Spleen (tissue), 11 donors: ENCODE measurements around the gene NUTF2. TPM values are rescaled to one million over a fixed set of nuclear protein-coding genes. Genes with fewer than 3 reads are reported as not detected.
A peak's percentile ranks its signal among the peaks of the same experiment; 100 is the strongest.

Experiments used
- DNase-seq: peaks from one replicate; pipeline ENCODE4 v3.0.0-alpha.2; 2020
- H3K27ac ChIP-seq, 8 donors: fragments of 200-600 bp; sonication (generic) in 7 of 8; 1 replicate in 4 of 8; 2 replicates in 4 of 8; pipeline versions ENCODE4 v1.5.0 to v1.8.0; 2016 to 2021; ENCODE audit warnings: inconsistent platforms in 4 of 8, mild to moderate bottlenecking in 4 of 8, moderate library complexity in 1 of 8
- H3K27me3 ChIP-seq, 7 donors: fragments of 200-600 bp; sonication (generic) in 6 of 7; replicated peaks in 1 of 7; 1 replicate in 4 of 7; 2 replicates in 3 of 7; pipeline versions ENCODE4 v1.5.0 to v1.8.0; 2016 to 2021; ENCODE audit warnings: inconsistent platforms in 3 of 7, mild to moderate bottlenecking in 1 of 7
- H3K36me3 ChIP-seq, 6 donors: fragments of 200-600 bp; sonication (generic) in 5 of 6; 1 replicate in 4 of 6; 2 replicates in 2 of 6; pipeline versions ENCODE4 v1.5.0 to v1.8.0; 2016 to 2021; ENCODE audit warnings: inconsistent platforms in 2 of 6
- H3K4me1 ChIP-seq, 6 donors: fragments of 200-600 bp; sonication (generic) in 5 of 6; 1 replicate in 3 of 6; 2 replicates in 3 of 6; pipeline versions ENCODE4 v1.5.0 to v1.8.0; 2016 to 2021; ENCODE audit warnings: inconsistent platforms in 3 of 6
- H3K4me3 ChIP-seq, 8 donors: fragments of 200-600 bp; sonication (generic) in 7 of 8; 1 replicate in 4 of 8; 2 replicates in 4 of 8; pipeline versions ENCODE4 v1.5.0 to v1.8.0; 2016 to 2021; ENCODE audit warnings: inconsistent platforms in 4 of 8, mild to moderate bottlenecking in 4 of 8, moderate library complexity in 2 of 8
- H3K9me3 ChIP-seq, 8 donors: fragments of 200-600 bp; sonication (generic) in 7 of 8; 1 replicate in 4 of 8; 2 replicates in 4 of 8; pipeline versions ENCODE4 v1.5.0 to v1.8.0; 2016 to 2021; ENCODE audit warnings: inconsistent platforms in 4 of 8
- POLR2A ChIP-seq, 3 donors: fragments of 450-650 bp; IDR thresholded peaks; one replicate each; pipeline ENCODE4 v1.5.1; 2017; ENCODE audit warnings: antibody characterized with exemption in 3 of 3, mild to moderate bottlenecking in 1 of 3
- POLR2AphosphoS5 ChIP-seq, 3 donors: sonication (generic); formaldehyde crosslinking; IDR thresholded peaks; one replicate each; pipeline ENCODE4 v1.5.1; 2017; ENCODE audit warnings: antibody characterized with exemption in 3 of 3
- WGBS, 5 donors: extraction: QIAGEN DNeasy Blood & Tissue Kit in 3 of 5; methylation state at CpG; one replicate each; pipeline versions ENCODE4 v1.1.5 to v1.1.7; 2013 to 2018; 5-methylcytosine and 5-hydroxymethylcytosine counted together
- intact Hi-C: fragments of 100-400 bp; cut with DNase I; formaldehyde crosslinking; loops from one replicate; pipeline ENCODE4 v1.15.0; 2023; ENCODE audit warnings: low total_unique reads
- polyA plus RNA-seq, 3 donors: library from polyadenylated mRNA; stranded (reverse); fragments of 200-250 nt; gene quantifications; one replicate each; pipeline ENCODE4 v1.2.1, GENCODE V29; 2013
- total RNA-seq, 7 donors: library from RNA; depleted of rRNA in 3 of 7; stranded (reverse); fragments of >200 nt in 3 of 7; fragmentation: NEBNext Ultra II Directional in 4 of 7; extraction: Animal tissue kit (Norgen Biotek cat#: 25700) in 4 of 7; gene quantifications; one replicate each; pipeline versions ENCODE4 v1.1.0 to v1.2.1, GENCODE V29; 2016 to 2021
- TF ChIP-seq, protein P1 (sequence below), 11 experiments: fragments of 200-600 bp in 7 of 11; fragments of 450-650 bp in 4 of 11; sonication (generic) in 4 of 11; IDR thresholded peaks in 8 of 11; conservative IDR thresholded peaks in 3 of 11; 1 replicate in 7 of 11; 2 replicates in 4 of 11; pipeline versions ENCODE4 v1.4.0 to v1.8.0; 2016 to 2021; ENCODE audit warnings: antibody characterized with exemption in 11 of 11, inconsistent platforms in 4 of 11, mild to moderate bottlenecking in 1 of 11
- donor health status: healthy with polysubstance abuse.
- donor health status: DM: no; HTN: no; CAD: no; lungs with moderate emphysema.
- donor health status: DM: no; HTN: no; CAD: no.
- donor health status: Bipolar disorder and iron deficiency.
- donor health status: healthy.
- donor health status: DM: no; HTN: no; CAD: no.
- donor health status: DM: yes; HTN: yes; CAD: no.

The NUTF2 gene
- total and polyA plus RNA-seq, 10 donors = 38.8 to 116 (median 52.6) TPM

DNA sequence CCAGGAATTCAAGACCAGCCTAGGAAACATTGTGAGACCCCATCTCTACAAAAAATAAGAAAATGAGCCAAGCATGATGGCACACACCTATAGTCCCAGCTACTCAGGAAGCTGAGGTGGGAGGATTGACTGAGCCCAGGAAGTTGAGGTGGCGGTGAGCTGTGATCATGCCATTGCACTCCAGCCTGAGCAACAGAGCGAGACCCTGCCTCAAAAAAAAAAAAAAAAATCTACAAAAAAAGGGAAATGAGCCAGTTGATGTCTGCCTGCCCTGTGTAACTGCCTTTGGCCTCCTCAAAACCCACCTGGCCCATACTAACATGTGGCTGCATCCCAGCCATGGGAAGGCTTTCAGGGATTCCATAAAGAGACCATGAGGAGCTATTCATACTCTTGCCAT lies 44.9 kb upstream of the NUTF2 start:
- peaks cover 0 to 78% (median 14%) of the 10 kb centered on the region in 6 donors for H3K36me3 ChIP-seq
- no peaks in the 10 kb centered on the region for H3K27me3 ChIP-seq
- TF ChIP-seq, protein P1, sequence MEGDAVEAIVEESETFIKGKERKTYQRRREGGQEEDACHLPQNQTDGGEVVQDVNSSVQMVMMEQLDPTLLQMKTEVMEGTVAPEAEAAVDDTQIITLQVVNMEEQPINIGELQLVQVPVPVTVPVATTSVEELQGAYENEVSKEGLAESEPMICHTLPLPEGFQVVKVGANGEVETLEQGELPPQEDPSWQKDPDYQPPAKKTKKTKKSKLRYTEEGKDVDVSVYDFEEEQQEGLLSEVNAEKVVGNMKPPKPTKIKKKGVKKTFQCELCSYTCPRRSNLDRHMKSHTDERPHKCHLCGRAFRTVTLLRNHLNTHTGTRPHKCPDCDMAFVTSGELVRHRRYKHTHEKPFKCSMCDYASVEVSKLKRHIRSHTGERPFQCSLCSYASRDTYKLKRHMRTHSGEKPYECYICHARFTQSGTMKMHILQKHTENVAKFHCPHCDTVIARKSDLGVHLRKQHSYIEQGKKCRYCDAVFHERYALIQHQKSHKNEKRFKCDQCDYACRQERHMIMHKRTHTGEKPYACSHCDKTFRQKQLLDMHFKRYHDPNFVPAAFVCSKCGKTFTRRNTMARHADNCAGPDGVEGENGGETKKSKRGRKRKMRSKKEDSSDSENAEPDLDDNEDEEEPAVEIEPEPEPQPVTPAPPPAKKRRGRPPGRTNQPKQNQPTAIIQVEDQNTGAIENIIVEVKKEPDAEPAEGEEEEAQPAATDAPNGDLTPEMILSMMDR (IDR thresholded peaks at IDR 0.05 in 8 of 11, conservative IDR thresholded peaks at IDR 0.05 in 3 of 11) = no peak
- peak in 2 of 3 donors; percentile 44 to 62 for TF ChIP-seq POLR2AphosphoS5 (IDR thresholded peaks at IDR 0.05)
- no peak for TF ChIP-seq POLR2A (IDR thresholded peaks at IDR 0.05)
- 31 to 71% (median 57%) methylated on average over 2 of the region's 2 CpGs for WGBS, 5 donors
- peak; percentile 80 for DNase-seq
- intact Hi-C loops = loop anchor here (10.0 kb wide), 2 partner anchors 47 to 277 kb away; partner anchors contain the start of gene RIPOR1
- no peaks in the 10 kb centered on the region for H3K9me3 ChIP-seq
- H3K4me1 ChIP-seq = peaks cover 38 to 88% (median 61%) of the 10 kb centered on the region in 6 donors
- peak overlapping the region in 4 of 8 donors; percentile 12 to 63 (median 25) for H3K27ac ChIP-seq
- H3K4me3 ChIP-seq = peak overlapping the region in 1 of 8 donors; percentile 22

DNA sequence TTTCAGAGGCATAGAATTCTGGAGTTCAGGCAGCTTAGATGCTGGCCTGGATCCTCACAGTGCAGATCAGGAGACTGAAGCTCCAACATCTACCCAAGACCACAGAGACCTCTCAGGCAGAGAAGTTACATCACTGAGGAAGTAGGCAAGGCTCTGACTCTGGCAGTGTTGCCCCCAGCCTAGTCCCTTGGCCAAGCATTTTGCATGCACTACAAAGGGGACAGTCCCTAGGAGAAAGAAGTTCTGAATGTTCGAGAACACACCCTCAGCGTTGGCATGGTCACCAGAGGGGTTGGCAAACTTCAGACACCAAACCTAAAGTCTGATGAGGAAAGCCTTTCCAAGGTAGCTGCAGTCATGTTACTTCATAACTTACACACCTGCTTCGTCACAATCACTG lies 42.8 kb upstream of the NUTF2 start:
- peak; percentile 80 for DNase-seq
- TF ChIP-seq, protein P1 (IDR thresholded peaks at IDR 0.05 in 8 of 11, conservative IDR thresholded peaks at IDR 0.05 in 3 of 11) = no peak
- TF ChIP-seq POLR2AphosphoS5 (IDR thresholded peaks at IDR 0.05) = peak in 1 of 3 donors; percentile 64
- 50 to 61% (median 53%) methylated on average over 3 of the region's 3 CpGs for WGBS, 5 donors
- peaks cover 0 to 58% (median 10%) of the 10 kb centered on the region in 6 donors for H3K36me3 ChIP-seq
- no peaks in the 10 kb centered on the region for H3K9me3 ChIP-seq
- no peak overlapping the region for H3K4me3 ChIP-seq
- no peaks in the 10 kb centered on the region for H3K27me3 ChIP-seq
- H3K27ac ChIP-seq = peak overlapping the region in 2 of 8 donors; percentile 16 to 91
- H3K4me1 ChIP-seq = peaks cover 43 to 81% (median 65%) of the 10 kb centered on the region in 6 donors
- intact Hi-C loops = loop anchor here (10.0 kb wide), 2 partner anchors 49 to 279 kb away; partner anchors contain the start of gene RIPOR1

DNA sequence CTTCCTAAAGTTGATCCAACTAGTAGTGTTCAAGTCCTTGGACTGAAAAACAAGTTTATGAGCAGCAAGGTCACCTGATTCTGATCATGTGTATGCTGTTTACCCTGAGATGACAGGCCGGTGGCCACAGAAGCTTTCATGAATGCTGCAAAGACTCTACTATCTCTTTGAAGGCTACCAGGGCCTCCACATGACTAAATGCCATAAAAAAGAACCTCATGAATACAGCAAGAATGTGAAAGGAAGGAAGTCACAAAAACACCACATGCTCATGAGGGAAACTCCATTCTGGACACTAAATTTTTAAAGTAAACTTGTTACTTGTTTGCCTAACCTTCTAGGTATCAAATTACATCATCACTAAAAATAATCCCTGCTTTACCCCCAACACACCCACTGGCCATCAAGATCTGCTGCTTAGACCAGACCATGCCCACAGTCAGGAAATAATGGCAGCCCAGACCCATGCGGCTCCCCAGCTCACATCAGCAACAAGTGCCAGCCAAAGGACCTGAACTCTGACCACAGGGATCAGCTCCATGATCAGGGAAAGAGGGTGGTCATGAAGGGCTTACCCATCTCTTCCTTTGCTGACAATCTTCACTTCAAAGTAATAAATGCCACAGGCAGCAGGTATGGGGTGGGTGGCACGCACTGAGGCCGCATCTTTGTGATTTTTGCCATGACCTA lies 41.7 kb upstream of the NUTF2 start:
- H3K9me3 ChIP-seq = no peaks in the 10 kb centered on the region
- intact Hi-C loops = loop anchor here (10.0 kb wide), 2 partner anchors 50 to 280 kb away; partner anchors contain the start of gene RIPOR1
- peak overlapping the region in 2 of 8 donors; percentile 16 to 91 for H3K27ac ChIP-seq
- no peak for DNase-seq
- H3K4me3 ChIP-seq = peak overlapping the region; percentile 73 to 98 (median 86)
- peaks cover 43 to 73% (median 65%) of the 10 kb centered on the region in 6 donors for H3K4me1 ChIP-seq
- WGBS, 5 donors = 77 to 90% (median 84%) methylated on average over 4 of the region's 4 CpGs
- H3K27me3 ChIP-seq = no peaks in the 10 kb centered on the region
- TF ChIP-seq, protein P1 (IDR thresholded peaks at IDR 0.05 in 8 of 11, conservative IDR thresholded peaks at IDR 0.05 in 3 of 11) = no peak
- no peak for TF ChIP-seq POLR2AphosphoS5 (IDR thresholded peaks at IDR 0.05)
- TF ChIP-seq POLR2A (IDR thresholded peaks at IDR 0.05) = no peak
- peaks cover 0 to 47% (median 5%) of the 10 kb centered on the region in 6 donors for H3K36me3 ChIP-seq
